Muscle layer of colon (tissue), 2 donors: ENCODE data around the gene PMFBP1.

Experiments
- H3K27ac ChIP-seq: one replicate; pipeline ENCODE4 v1.7.0; 2013; ENCODE audit warnings: low read depth, mild to moderate bottlenecking, low read length, moderate library complexity
- H3K27me3 ChIP-seq, 2 donors: one replicate each; pipeline ENCODE4 v1.7.0; 2013; ENCODE audit warnings: low read length in 2 of 2, mild to moderate bottlenecking in 2 of 2; ENCODE audit not compliant: insufficient read depth in 2 of 2, control insufficient read depth in 1 of 2
- H3K36me3 ChIP-seq: one replicate; pipeline ENCODE4 v1.7.0; 2013; ENCODE audit warnings: mild to moderate bottlenecking, low read length; ENCODE audit not compliant: insufficient read depth
- H3K4me1 ChIP-seq: one replicate; pipeline ENCODE4 v1.7.0; 2013; ENCODE audit warnings: mild to moderate bottlenecking, low read length; ENCODE audit not compliant: insufficient read depth
- H3K4me3 ChIP-seq, 2 donors: one replicate each; pipeline ENCODE4 v1.7.0; 2013; ENCODE audit warnings: low read length in 2 of 2, low read depth in 1 of 2, mild to moderate bottlenecking in 1 of 2, moderate library complexity in 1 of 2
- H3K9ac ChIP-seq: one replicate; pipeline ENCODE4 v1.7.0; 2013; ENCODE audit warnings: low read length
- H3K9me3 ChIP-seq: one replicate; pipeline ENCODE4 v1.7.0; 2013; ENCODE audit warnings: mild to moderate bottlenecking, low read length
- donor health status: abdominal sarcoma.
- donor health status: Adenocarcinoma of cecum.

Gene PMFBP1

DNA sequence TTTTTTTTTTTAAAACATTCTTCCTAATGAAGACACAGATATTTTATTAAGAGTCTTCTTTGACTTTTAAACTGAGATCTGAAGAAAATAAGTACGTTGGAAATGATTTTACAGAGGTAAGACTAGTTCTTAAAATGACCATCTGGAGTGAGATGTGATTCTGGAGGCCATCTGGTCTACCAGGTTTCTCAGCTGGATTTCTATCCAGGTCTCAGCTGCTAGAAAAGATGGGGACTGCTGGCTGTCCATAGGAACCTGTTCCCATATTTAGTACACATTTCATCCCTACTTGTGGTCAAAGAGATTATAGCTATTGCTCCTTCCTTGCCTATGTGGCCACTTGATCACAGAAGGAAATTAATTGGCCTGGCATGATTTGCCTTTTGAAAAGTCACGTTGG is 12.2 kb downstream of the PMFBP1 start:
- Histone ChIP-seq H3K27me3 (no peaks in the 10 kb centered on the region), H3K36me3 (no peaks in the 10 kb centered on the region), H3K9ac (no peak overlapping the region), H3K27ac (no peak overlapping the region), H3K4me1 (no peaks in the 10 kb centered on the region), H3K4me3 (no peak overlapping the region), H3K9me3 (no peaks in the 10 kb centered on the region)

DNA sequence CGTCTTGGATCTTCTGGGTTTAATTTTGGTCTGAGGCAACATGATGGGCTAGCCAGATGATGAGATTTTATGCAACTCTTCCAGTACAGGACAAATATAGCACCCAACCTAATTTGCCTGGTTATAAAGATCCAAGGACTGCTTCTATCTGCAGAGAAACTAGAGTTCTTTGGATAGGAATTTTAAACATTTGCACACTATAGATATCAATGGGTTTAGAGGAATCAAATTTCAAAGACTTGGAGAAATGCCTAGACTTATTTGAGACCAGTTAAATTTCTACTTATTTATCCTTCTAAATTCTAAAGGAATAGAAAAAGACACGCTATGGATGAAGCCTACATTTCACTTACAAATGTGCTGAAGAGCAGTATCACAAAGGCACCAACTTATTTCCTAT is 12.6 kb downstream of the PMFBP1 start:
- no peaks in the 10 kb centered on the region for H3K36me3 ChIP-seq

DNA sequence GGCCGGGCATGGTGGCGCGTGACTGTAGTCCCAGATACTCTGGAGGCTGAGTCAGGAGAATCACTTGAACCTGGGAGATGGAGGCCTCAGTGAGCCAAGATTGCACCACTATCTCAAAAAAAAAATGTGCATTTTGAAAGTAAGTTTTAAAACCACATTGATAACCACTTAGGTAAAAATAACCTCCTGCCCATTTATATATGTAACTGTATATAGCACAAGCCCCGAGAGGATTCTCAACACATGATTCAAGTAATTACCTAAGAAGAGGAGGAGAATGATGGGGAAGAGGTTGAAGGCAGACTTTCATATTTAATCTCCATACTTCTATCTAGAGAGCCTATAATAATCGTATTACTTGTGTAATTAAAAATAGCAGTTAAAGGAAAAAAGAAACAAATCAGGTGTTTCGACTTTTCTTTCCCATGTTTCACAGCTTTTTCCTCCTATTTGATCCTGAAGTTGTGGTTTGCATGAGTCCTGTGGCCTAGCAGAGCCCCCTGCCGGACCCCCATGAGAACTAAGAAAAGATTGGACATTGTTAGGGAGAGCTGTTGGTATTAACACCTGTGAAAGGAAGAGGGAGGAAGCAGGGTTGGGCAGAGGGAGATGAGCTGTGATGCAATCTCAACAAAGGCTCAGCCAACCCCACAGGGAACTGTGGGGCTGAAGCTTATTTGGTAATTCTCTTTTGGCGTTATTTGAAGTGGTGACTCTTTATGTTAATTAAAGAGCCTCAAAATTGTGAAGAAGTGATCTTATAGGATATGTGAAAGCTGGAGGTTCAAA is 22.1 kb downstream of the PMFBP1 start:
- Histone ChIP-seq H3K36me3 (no peaks in the 10 kb centered on the region), H3K4me1 (no peaks in the 10 kb centered on the region), H3K27me3 (no peaks in the 10 kb centered on the region), H3K27ac (no peak overlapping the region), H3K9ac (no peak overlapping the region), H3K9me3 (no peaks in the 10 kb centered on the region), H3K4me3 (no peak overlapping the region)

More for the DNA sequence above, 12.6 kb downstream of the PMFBP1 start:
- Histone ChIP-seq H3K9ac (no peak overlapping the region), H3K27ac (no peak overlapping the region), H3K9me3 (no peaks in the 10 kb centered on the region), H3K4me3 (no peak overlapping the region), H3K4me1 (no peaks in the 10 kb centered on the region), H3K27me3 (no peaks in the 10 kb centered on the region)

DNA sequence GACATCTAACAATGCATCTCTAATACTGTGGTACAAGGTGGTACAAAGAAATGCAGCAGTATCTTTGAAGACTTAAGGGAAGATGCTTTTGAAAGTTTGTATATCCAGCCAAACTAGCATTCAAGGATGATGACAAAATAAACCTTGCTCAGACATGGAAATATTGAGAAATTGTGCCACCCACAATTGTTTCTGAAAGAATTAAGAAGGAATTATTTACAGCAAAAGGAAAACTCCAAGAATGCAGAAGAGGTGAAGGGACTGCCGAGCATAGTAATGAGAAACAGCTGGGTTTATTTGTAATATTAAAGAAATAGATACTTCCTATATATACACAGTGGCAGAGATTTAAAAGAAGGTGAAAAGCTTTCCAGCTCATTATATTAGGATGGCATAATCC is 29.5 kb downstream of the PMFBP1 start:
- Histone ChIP-seq H3K27ac (no peak overlapping the region), H3K9ac (no peak overlapping the region), H3K27me3 (no peaks in the 10 kb centered on the region), H3K4me1 (no peaks in the 10 kb centered on the region), H3K36me3 (no peaks in the 10 kb centered on the region), H3K9me3 (no peaks in the 10 kb centered on the region), H3K4me3 (no peak overlapping the region)

DNA sequence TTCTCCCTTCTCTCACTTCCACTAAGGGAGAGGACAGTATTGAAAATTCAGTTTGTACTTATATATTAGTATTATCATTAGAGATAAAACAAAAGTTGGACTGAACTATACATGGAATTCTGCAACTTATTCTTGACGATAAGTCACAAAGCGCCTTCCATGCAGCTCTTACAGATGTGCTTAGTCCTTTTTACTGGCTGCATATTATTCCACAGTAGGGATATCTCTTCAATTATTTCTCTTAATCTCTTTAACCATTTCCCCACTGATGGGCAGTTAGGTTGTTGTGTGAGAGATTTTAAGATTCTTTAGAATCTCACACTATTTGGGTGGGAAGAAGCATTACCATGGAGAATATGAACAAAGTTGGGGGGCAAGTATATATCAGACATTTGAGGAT is 32.0 kb downstream of the PMFBP1 start:
- no peak overlapping the region for H3K4me3 ChIP-seq

DNA sequence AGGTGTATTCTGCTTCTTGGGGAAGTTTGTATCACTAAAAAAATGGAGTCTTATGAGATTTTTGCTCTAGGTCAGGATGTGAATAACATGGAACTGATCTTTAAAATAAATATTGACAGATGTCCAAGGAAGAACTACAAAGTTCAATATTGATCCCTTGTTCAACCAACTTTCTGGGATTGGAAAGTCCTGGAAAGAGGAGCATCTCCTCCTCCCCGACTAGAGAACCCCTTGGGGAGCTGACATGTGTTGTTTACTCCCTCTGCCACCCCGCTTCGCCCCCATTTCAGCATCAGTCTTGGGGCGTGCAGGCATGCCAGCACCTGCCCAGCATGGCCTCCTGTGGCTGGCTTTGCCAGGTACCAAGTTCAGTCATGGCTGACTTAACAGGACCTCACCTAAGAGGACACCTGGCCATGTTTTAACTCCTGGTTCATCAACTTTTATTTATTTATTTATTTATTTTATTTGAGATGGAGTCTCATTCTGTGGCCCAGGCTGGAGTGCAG is 33.8 kb downstream of the PMFBP1 start:
- H3K9me3 ChIP-seq, result no peaks in the 10 kb centered on the region
- no peak overlapping the region for H3K27ac ChIP-seq
- no peak overlapping the region for H3K4me3 ChIP-seq
- no peak overlapping the region for H3K9ac ChIP-seq
- H3K27me3 ChIP-seq, result no peaks in the 10 kb centered on the region
- H3K4me1 ChIP-seq, result no peaks in the 10 kb centered on the region
- no peaks in the 10 kb centered on the region for H3K36me3 ChIP-seq

More for the DNA sequence above, 32.0 kb downstream of the PMFBP1 start:
- Histone ChIP-seq H3K4me1 (no peaks in the 10 kb centered on the region), H3K27ac (no peak overlapping the region), H3K9me3 (no peaks in the 10 kb centered on the region), H3K9ac (no peak overlapping the region), H3K36me3 (no peaks in the 10 kb centered on the region), H3K27me3 (no peaks in the 10 kb centered on the region)

DNA sequence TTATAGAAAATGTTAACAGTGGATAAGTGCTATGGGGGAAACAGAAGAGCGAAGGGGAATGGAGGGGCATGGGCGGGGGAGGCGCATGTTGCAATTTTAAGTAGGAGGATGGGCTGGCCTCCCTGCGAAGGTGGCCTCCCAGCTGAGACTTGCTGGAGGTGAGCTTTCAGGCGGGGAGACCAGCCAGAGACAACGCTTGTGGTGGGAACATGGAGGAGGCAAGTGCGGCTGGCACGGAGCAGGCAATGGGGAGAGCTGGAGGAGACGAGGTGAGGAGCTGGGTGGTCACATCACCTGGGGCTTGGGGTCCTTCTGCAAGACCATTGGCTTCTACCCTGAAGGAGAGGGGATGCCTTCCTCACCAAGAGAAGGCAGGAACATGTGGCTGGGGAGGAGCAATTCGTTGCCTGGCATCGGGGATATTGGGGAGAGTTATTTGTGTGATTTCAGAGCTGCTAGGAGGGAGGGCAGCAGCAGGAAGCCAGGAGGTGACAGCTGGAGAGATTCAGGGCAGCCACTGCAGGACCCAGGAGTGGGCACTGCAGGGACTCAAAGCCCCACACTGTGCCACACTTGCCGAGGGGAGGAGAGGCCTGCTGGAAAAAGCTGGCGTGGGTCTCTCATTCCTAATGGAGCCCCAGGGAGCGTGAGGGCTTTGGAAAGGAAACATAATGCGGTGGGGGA is 34.4 kb downstream of the PMFBP1 start:
- H3K4me1 ChIP-seq, result no peaks in the 10 kb centered on the region
- no peak overlapping the region for H3K27ac ChIP-seq
- no peaks in the 10 kb centered on the region for H3K9me3 ChIP-seq
- H3K4me3 ChIP-seq, result no peak overlapping the region
- H3K27me3 ChIP-seq, result no peaks in the 10 kb centered on the region
- H3K9ac ChIP-seq, result no peak overlapping the region
- no peaks in the 10 kb centered on the region for H3K36me3 ChIP-seq

DNA sequence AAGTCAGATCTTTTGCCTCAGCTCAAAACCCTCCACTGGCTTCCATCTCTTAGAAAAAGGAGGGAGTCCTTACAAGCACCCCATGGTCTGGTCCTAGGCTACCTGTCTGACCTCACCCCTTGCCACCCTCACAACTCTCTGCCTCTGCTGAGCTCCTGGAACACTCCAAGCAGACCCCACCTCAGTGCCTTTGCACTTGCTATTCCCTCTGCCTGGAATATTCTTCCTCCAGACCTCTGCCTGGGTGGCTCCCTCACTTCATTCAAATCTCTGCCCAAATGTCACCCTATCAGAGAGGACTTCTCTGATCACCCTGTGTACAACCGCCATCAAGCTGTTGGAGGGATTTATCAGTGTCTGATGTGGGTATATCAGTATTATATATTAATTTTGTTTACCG is 37.4 kb downstream of the PMFBP1 start:
- no peaks in the 10 kb centered on the region for H3K36me3 ChIP-seq
- no peak overlapping the region for H3K4me3 ChIP-seq
- H3K27me3 ChIP-seq, result no peaks in the 10 kb centered on the region
- no peaks in the 10 kb centered on the region for H3K4me1 ChIP-seq
- no peak overlapping the region for H3K9ac ChIP-seq
- no peak overlapping the region for H3K27ac ChIP-seq
- no peaks in the 10 kb centered on the region for H3K9me3 ChIP-seq

DNA sequence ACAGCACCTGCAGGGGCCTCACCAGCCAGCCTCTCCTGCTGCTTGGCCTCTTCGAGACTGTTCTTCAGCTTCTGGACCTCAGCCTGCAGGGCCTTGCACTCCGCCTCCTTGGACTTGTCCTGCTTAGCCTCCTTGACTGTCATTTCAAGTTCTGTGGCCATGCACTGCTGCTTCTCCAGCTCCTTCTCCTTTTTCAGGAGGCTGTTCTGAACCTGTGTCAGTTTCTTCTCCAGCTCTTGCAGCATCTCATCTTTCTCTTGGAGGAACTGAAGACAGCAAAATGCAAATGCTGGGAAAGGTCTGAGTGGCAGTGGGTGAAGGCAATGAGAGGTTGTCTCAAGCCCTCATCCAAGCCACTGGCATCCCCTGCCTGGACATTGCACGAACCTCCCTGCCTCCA is 39.2 kb downstream of the PMFBP1 start:
- Histone ChIP-seq H3K27ac (no peak overlapping the region), H3K4me3 (no peak overlapping the region), H3K9me3 (no peaks in the 10 kb centered on the region), H3K9ac (no peak overlapping the region), H3K27me3 (no peaks in the 10 kb centered on the region), H3K4me1 (no peaks in the 10 kb centered on the region), H3K36me3 (no peaks in the 10 kb centered on the region)

DNA sequence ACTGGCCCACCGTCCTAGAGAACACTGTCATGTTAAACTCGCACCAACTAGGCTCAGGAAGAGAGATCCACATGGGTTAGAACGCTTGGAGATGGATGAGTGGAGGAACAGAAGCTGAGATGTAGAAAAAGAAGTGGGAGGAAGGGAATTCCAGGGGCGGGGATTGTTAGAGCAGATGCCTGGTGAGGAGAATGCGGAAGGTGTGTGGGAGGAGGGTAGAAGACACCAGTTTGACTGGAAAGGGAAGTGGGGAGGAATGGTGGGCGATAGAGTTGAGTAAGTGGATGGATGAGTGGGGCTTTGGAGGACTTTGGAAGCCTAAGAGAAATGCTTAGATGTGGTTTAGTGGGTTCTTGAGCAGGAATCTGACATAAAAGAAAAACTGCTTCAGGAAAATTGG is 40.9 kb downstream of the PMFBP1 start:
- no peak overlapping the region for H3K9ac ChIP-seq
- no peaks in the 10 kb centered on the region for H3K9me3 ChIP-seq
- no peaks in the 10 kb centered on the region for H3K36me3 ChIP-seq
- no peak overlapping the region for H3K4me3 ChIP-seq
- no peak overlapping the region for H3K27ac ChIP-seq
- H3K27me3 ChIP-seq, result no peaks in the 10 kb centered on the region
- H3K4me1 ChIP-seq, result no peaks in the 10 kb centered on the region

DNA sequence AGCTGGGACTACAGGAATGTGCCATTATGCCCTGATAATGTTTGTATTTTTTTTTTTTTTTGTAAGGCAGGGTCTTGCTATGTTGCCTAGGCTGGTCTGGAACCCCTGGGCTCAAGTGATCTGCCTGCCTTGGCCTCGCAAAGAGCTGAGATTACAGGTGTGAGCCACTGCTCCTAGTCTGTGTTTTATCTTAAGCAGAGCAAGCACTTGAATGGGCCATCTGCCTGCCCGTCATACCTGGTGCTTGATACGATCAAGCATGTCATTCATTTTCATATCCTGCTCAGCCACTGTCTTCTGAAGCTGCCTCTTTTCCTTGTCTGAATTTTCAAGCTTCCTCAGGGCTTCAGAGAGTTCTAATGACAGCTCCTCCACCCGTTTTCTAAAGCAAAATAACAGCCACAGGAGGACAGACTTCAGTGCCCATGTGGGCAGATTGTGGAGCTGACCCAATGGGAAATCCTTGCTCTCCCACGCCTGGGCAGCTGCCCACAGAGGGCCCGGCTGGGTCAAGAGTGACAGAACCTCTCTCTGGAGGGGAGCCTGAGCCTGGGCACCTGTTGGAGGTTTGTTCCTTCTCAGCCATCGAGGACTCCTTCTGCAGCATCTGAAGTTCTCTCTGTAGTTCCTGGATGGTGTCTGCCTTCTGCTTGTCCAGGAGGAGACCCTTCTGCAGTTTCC is 41.8 kb downstream of the PMFBP1 start:
- no peaks in the 10 kb centered on the region for H3K27me3 ChIP-seq
- H3K27ac ChIP-seq, result no peak overlapping the region
- H3K4me3 ChIP-seq, result no peak overlapping the region
- H3K36me3 ChIP-seq, result no peaks in the 10 kb centered on the region
- H3K4me1 ChIP-seq, result no peaks in the 10 kb centered on the region
- H3K9me3 ChIP-seq, result no peaks in the 10 kb centered on the region
- H3K9ac ChIP-seq, result no peak overlapping the region
